Measurements from ENCODE around the gene BRWD1. TPM values are rescaled to one million over a fixed set of nuclear protein-coding genes. Genes with fewer than 3 reads are reported as not detected.

BRWD1 gene
- total and polyA plus RNA-seq, 7 experiments from 2014 or later = 27.4 to 108 (median 77.9) TPM

DNA sequence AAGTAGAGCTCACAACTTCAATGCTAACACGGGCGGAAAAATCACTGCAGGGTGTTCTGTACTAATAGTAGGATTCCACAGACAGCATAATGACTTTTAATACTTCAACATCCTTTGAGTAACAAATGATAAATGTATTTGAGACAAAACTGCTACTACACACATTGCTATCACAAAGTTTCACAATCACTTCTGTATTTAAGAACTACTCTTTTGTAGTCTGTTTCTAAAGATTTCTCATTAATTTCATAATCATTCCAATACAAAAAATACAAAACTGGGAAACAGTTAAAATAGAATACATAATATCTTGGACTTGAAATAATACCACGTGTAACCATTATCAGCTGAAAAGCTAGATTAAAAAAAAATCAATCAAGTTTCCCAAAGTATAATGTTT, 32.8 kb upstream of the BRWD1 start:
- intact Hi-C loops (cut with micrococcal nuclease) = loop anchor here in 1 of 2 donors (5.0 kb wide), 1 partner anchor 49 kb away; no protein-coding TSS in a partner anchor
- DNase-seq = no peak
- Histone ChIP-seq H3K9me3 (ENCODE audit: control insufficient read depth in 2 of 3, low read length in 3 of 3) (no peaks in the 10 kb centered on the region), H3K4me3 (ENCODE audit: low read length) (no peak overlapping the region), H3K36me3 (ENCODE audit: control insufficient read depth in 2 of 3, insufficient read depth in 3 of 3, low read length in 3 of 3) (peaks cover 5 to 31% (median 12%) of the 10 kb centered on the region in 3 experiments), H3K27me3 (ENCODE audit: control insufficient read depth in 2 of 2, insufficient read depth in 2 of 2, low read length in 2 of 2) (no peaks in the 10 kb centered on the region), H3K27ac (ENCODE audit: low read depth, low read length) (peak overlapping the region; percentile 78), H3K4me1 (ENCODE audit: control insufficient read depth in 2 of 2, insufficient read depth in 2 of 2, low read length in 2 of 2) (peaks cover 20 to 25% of the 10 kb centered on the region in 2 donors)
- Mint-ChIP-seq H3K4me3 (peak overlapping the region in 9 of 10 donors; percentile 54 to 93 (median 78)), H3K27ac (peak overlapping the region in 7 of 9 donors; percentile 34 to 86 (median 80)), H3K36me3 (peaks cover 16 to 42% (median 33%) of the 10 kb centered on the region in 5 donors), H3K4me1 (peaks cover 30 to 57% (median 41%) of the 10 kb centered on the region in 7 donors), H3K27me3 (peaks cover 0 to under 1% (median 0%) of the 10 kb centered on the region in 5 donors), H3K9me3 (peaks cover 0 to 2% (median 0%) of the 10 kb centered on the region in 11 donors)
- no peak for ATAC-seq
- ChIA-PET CTCF (interaction anchor here (1.6 kb wide), 1 partner anchor 41 kb away, joined by 6 read pairs; no protein-coding TSS in a partner anchor), POLR2A (interaction anchor here (0.6 to 7.6 kb wide), 3 partner anchors 15 to 41 kb away, joined by 3 to 139 read pairs (median 3); partner anchors contain the start of gene BRWD1)

- Histone ChIP-seq H3K36me3 (ENCODE audit: control insufficient read depth in 2 of 3, insufficient read depth in 3 of 3, low read length in 3 of 3) (peaks cover 5 to 34% (median 12%) of the 10 kb centered on the region in 3 experiments), H3K27ac (ENCODE audit: low read depth, low read length) (no peak overlapping the region), H3K4me1 (ENCODE audit: control insufficient read depth in 2 of 2, insufficient read depth in 2 of 2, low read length in 2 of 2) (peaks cover 20 to 25% of the 10 kb centered on the region in 2 donors), H3K4me3 (ENCODE audit: low read length) (no peak overlapping the region), H3K27me3 (ENCODE audit: control insufficient read depth in 2 of 2, insufficient read depth in 2 of 2, low read length in 2 of 2) (no peaks in the 10 kb centered on the region), H3K9me3 (ENCODE audit: control insufficient read depth in 2 of 3, low read length in 3 of 3) (no peaks in the 10 kb centered on the region)
- ChIA-PET POLR2A (interaction anchor here (1.5 to 7.6 kb wide), 2 partner anchors 14 to 31 kb away, joined by 3 to 139 read pairs; partner anchors contain the start of gene BRWD1), CTCF (interaction anchor here (0.8 kb wide), 1 partner anchor 42 kb away, joined by 4 read pairs; no protein-coding TSS in a partner anchor)
- Mint-ChIP-seq H3K27ac (peak overlapping the region in 7 of 9 donors; percentile 29 to 86 (median 71)), H3K4me3 (peak overlapping the region in 9 of 10 donors; percentile 17 to 93 (median 50)), H3K27me3 (no peaks in the 10 kb centered on the region), H3K9me3 (peaks cover 0 to 2% (median 0%) of the 10 kb centered on the region in 11 donors), H3K4me1 (peaks cover 28 to 52% (median 40%) of the 10 kb centered on the region in 7 donors), H3K36me3 (peaks cover 16 to 42% (median 33%) of the 10 kb centered on the region in 5 donors)
- no peak for DNase-seq
- intact Hi-C loops (cut with micrococcal nuclease) = loop anchor here in 1 of 2 donors (5.0 kb wide), 1 partner anchor 48 kb away; no protein-coding TSS in a partner anchor
- no peak for ATAC-seq
Observed at GRCh38 chr21:39345440-39345839, 32.0 kb upstream of the BRWD1 start.

GRCh38 chr21:39344848-39345247, 31.4 kb upstream of the BRWD1 start:
- ChIA-PET CTCF (interaction anchor here (0.8 kb wide), 1 partner anchor 42 kb away, joined by 4 read pairs; no protein-coding TSS in a partner anchor), POLR2A (interaction anchor here (1.5 to 7.6 kb wide), 2 partner anchors 13 to 31 kb away, joined by 3 to 139 read pairs; partner anchors contain the start of gene BRWD1)

DNA sequence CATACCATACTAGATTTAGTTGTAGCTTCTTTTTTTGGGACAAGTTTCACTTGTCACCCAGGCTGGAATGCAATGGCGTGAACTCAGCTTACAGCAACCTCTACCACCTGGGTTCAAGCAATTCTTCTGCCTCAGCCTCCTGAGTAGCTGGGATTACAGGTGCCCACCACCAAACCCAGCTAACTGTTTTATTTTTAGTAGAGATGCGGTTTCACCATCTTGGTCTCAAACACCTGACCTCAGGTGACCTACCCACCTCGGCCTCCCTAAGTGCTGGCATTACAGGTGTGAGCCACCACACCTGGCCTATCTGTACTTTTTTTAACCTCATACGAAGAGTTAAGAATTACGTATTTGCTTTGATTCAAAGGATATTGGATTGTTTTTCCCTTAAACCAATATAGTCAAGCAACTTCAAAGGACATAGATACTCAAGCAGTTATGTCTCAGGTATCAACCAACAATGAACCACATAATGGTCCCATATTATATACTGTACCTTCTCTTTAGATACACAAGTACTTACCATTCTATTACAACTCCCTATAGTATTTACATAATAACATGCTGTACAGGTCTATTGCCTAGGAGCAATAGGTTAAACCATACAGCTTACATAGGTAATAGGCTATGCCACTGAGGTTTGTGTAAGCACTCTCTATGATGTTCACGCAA, 28.0 kb upstream of the BRWD1 start:
- Mint-ChIP-seq H3K36me3 (peaks cover 16 to 32% (median 23%) of the 10 kb centered on the region in 5 donors), H3K4me3 (no peak overlapping the region), H3K27me3 (no peaks in the 10 kb centered on the region), H3K4me1 (peaks cover 7 to 27% (median 18%) of the 10 kb centered on the region in 7 donors), H3K27ac (no peak overlapping the region), H3K9me3 (no peaks in the 10 kb centered on the region)
- POLR2A ChIA-PET = interaction anchor here (1.1 kb wide), 1 partner anchor 8 kb away, joined by 3 read pairs; no protein-coding TSS in a partner anchor
- Histone ChIP-seq H3K9me3 (ENCODE audit: control insufficient read depth in 2 of 3, low read length in 3 of 3) (no peaks in the 10 kb centered on the region), H3K27me3 (ENCODE audit: control insufficient read depth in 2 of 2, insufficient read depth in 2 of 2, low read length in 2 of 2) (no peaks in the 10 kb centered on the region), H3K36me3 (ENCODE audit: control insufficient read depth in 2 of 3, insufficient read depth in 3 of 3, low read length in 3 of 3) (peaks cover 5 to 34% (median 12%) of the 10 kb centered on the region in 3 experiments), H3K27ac (ENCODE audit: low read depth, low read length) (no peak overlapping the region), H3K4me3 (ENCODE audit: low read length) (no peak overlapping the region), H3K4me1 (ENCODE audit: control insufficient read depth in 2 of 2, insufficient read depth in 2 of 2, low read length in 2 of 2) (peaks cover 0 to 11% of the 10 kb centered on the region in 2 donors)
- DNase-seq (no peak), ATAC-seq (no peak)
- CTCF ChIA-PET = no interaction called here
- intact Hi-C loops (cut with micrococcal nuclease) = no loop called here

More at GRCh38 chr21:39344848-39345247, 31.4 kb upstream of the BRWD1 start:
- Histone ChIP-seq H3K27me3 (ENCODE audit: control insufficient read depth in 2 of 2, insufficient read depth in 2 of 2, low read length in 2 of 2) (no peaks in the 10 kb centered on the region), H3K9me3 (ENCODE audit: control insufficient read depth in 2 of 3, low read length in 3 of 3) (no peaks in the 10 kb centered on the region), H3K36me3 (ENCODE audit: control insufficient read depth in 2 of 3, insufficient read depth in 3 of 3, low read length in 3 of 3) (peaks cover 5 to 34% (median 12%) of the 10 kb centered on the region in 3 experiments), H3K4me3 (ENCODE audit: low read length) (no peak overlapping the region), H3K4me1 (ENCODE audit: control insufficient read depth in 2 of 2, insufficient read depth in 2 of 2, low read length in 2 of 2) (peaks cover 16 to 19% of the 10 kb centered on the region in 2 donors), H3K27ac (ENCODE audit: low read depth, low read length) (no peak overlapping the region)
- H3K9me3 Mint-ChIP-seq = peaks cover 0 to 2% (median 0%) of the 10 kb centered on the region in 11 donors
- no peaks in the 10 kb centered on the region for H3K27me3 Mint-ChIP-seq
- H3K4me1 Mint-ChIP-seq = peaks cover 22 to 46% (median 34%) of the 10 kb centered on the region in 7 donors
- ATAC-seq = no peak
- no peak for DNase-seq
- H3K27ac Mint-ChIP-seq = peak overlapping the region in 6 of 9 donors; percentile 8 to 83 (median 58)
- H3K36me3 Mint-ChIP-seq = peaks cover 16 to 42% (median 33%) of the 10 kb centered on the region in 5 donors
- intact Hi-C loops (cut with micrococcal nuclease) = loop anchor here in 1 of 2 donors (5.0 kb wide), 1 partner anchor 48 kb away; no protein-coding TSS in a partner anchor
- H3K4me3 Mint-ChIP-seq = peak overlapping the region in 2 of 10 donors; percentile 81 to 88

GRCh38 chr21:39340687-39341086, 27.3 kb upstream of the BRWD1 start:
- no peaks in the 10 kb centered on the region for H3K9me3 ChIP-seq (ENCODE audit: control insufficient read depth in 2 of 3, low read length in 3 of 3)
- peaks cover 7 to 20% (median 11%) of the 10 kb centered on the region in 7 donors for H3K4me1 Mint-ChIP-seq
- no peak overlapping the region for H3K27ac ChIP-seq (ENCODE audit: low read depth, low read length)
- no peak overlapping the region for H3K4me3 ChIP-seq (ENCODE audit: low read length)
- H3K27ac Mint-ChIP-seq = peak overlapping the region in 1 of 9 donors; percentile 53
- POLR2A ChIA-PET = interaction anchor here (1.1 kb wide), 1 partner anchor 9 kb away, joined by 3 read pairs; no protein-coding TSS in a partner anchor
- CTCF ChIA-PET = no interaction called here
- no peaks in the 10 kb centered on the region for H3K27me3 Mint-ChIP-seq
- H3K4me1 ChIP-seq (ENCODE audit: control insufficient read depth in 2 of 2, insufficient read depth in 2 of 2, low read length in 2 of 2) = peaks cover 0 to 4% of the 10 kb centered on the region in 2 donors
- peaks cover 16 to 28% (median 19%) of the 10 kb centered on the region in 5 donors for H3K36me3 Mint-ChIP-seq
- H3K27me3 ChIP-seq (ENCODE audit: control insufficient read depth in 2 of 2, insufficient read depth in 2 of 2, low read length in 2 of 2) = no peaks in the 10 kb centered on the region
- no peaks in the 10 kb centered on the region for H3K9me3 Mint-ChIP-seq
- peaks cover 5 to 33% (median 6%) of the 10 kb centered on the region in 3 experiments for H3K36me3 ChIP-seq (ENCODE audit: control insufficient read depth in 2 of 3, insufficient read depth in 3 of 3, low read length in 3 of 3)
- H3K4me3 Mint-ChIP-seq = no peak overlapping the region
- intact Hi-C loops (cut with micrococcal nuclease) = no loop called here
- ATAC-seq (no peak), DNase-seq (no peak)

DNA sequence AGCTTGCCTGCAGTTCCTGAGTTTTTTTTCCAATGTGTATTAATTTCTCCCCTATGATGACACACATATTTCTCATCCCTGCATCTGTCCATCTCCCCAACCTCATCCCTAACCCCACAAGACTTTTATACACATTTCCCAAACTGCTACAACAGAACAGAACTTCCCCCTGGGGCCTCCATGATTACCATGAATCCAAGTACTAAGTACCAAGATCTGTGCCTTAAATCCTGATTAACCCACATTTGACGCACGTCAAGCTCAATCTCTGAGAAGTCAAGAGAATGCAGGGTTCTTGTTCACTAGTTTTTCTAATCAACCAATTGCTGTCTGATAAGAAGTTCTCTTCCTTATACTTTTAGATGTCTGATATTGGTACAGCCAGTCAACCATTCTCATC, 25.8 kb upstream of the BRWD1 start:
- Mint-ChIP-seq H3K9me3 (no peaks in the 10 kb centered on the region), H3K36me3 (peaks cover 10 to 19% (median 11%) of the 10 kb centered on the region in 5 donors), H3K4me3 (no peak overlapping the region), H3K27ac (peak overlapping the region in 1 of 9 donors; percentile 3), H3K4me1 (peaks cover 0 to 7% (median 2%) of the 10 kb centered on the region in 7 donors), H3K27me3 (no peaks in the 10 kb centered on the region)
- Histone ChIP-seq H3K9me3 (ENCODE audit: control insufficient read depth in 2 of 3, low read length in 3 of 3) (no peaks in the 10 kb centered on the region), H3K4me3 (ENCODE audit: low read length) (no peak overlapping the region), H3K4me1 (ENCODE audit: control insufficient read depth in 2 of 2, insufficient read depth in 2 of 2, low read length in 2 of 2) (no peaks in the 10 kb centered on the region), H3K27me3 (ENCODE audit: control insufficient read depth in 2 of 2, insufficient read depth in 2 of 2, low read length in 2 of 2) (no peaks in the 10 kb centered on the region), H3K27ac (ENCODE audit: low read depth, low read length) (no peak overlapping the region), H3K36me3 (ENCODE audit: control insufficient read depth in 2 of 3, insufficient read depth in 3 of 3, low read length in 3 of 3) (peaks cover 0 to 22% (median 6%) of the 10 kb centered on the region in 3 experiments)
- no peak for ATAC-seq
- intact Hi-C loops (cut with micrococcal nuclease) = no loop called here
- DNase-seq = no peak
- ChIA-PET CTCF (interaction anchor here (0.6 to 1.2 kb wide), 2 partner anchors 8 to 9 kb away, joined by 3 read pairs; no protein-coding TSS in a partner anchor), POLR2A (interaction anchor here (0.6 to 0.8 kb wide), 2 partner anchors 11 to 18 kb away, joined by 3 read pairs; no protein-coding TSS in a partner anchor)
